Gastrocnemius medialis (tissue), 4 donors: ENCODE measurements around the gene WSCD2.

Experiments used
- POLR2A ChIP-seq, 2 donors: fragments of 450-650 bp; IDR thresholded peaks; one replicate each; pipeline ENCODE4 v1.6.1; 2017; ENCODE audit warnings: antibody characterized with exemption in 2 of 2, mild to moderate bottlenecking in 2 of 2, moderate library complexity in 2 of 2
- TF ChIP-seq, protein P1 (sequence below), 5 experiments: fragments of 450-650 bp in 3 of 5; fragments of 200-600 bp in 2 of 5; sonication (generic) in 2 of 5; IDR thresholded peaks in 4 of 5; conservative IDR thresholded peaks in 1 of 5; 1 replicate in 4 of 5; 2 replicates in 1 of 5; pipeline ENCODE4 v1.5.1; 2016 to 2019; ENCODE audit warnings: antibody characterized with exemption in 5 of 5, mild to moderate bottlenecking in 3 of 5, moderate library complexity in 3 of 5

DNA sequence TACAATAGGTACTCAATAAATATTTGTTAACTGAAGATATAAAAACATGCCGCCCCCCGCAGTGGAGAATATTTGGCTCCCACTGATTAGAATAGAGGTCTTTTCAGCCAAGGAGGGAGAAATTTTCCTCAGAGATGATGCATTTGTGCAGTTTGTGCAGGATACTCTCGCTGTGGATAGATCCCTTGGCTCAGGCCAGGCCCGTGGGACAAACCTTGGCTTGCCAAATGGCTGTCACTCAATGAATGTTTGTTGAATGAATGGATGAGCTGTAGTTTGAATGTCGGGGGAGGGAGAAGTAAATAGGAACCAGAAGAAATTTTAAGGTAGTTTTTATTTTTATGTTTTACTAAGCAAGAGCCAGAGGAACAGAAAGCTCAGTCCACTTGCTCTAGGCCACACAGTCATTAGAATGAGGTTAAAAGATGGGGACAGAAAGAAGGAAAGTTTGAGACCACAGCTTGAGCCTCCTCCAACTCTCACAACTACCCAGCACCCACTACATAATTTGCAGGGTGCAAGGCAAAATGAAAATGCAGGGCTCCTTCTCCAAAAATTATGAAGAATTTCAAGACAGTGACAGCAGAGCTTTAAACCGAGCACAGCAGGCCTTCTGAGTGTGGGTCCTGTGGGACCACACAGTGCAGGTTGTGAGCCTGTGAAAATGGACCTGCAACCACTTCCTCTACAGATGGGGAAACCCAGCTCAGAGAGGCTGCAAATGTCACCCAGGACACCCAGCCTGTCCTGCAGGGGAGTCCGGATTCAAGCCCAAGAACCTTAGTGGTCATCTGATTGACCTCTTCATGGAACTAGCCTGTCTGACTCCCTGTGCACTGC is 51.4 kb downstream of the WSCD2 start:
- TF ChIP-seq, protein P1, sequence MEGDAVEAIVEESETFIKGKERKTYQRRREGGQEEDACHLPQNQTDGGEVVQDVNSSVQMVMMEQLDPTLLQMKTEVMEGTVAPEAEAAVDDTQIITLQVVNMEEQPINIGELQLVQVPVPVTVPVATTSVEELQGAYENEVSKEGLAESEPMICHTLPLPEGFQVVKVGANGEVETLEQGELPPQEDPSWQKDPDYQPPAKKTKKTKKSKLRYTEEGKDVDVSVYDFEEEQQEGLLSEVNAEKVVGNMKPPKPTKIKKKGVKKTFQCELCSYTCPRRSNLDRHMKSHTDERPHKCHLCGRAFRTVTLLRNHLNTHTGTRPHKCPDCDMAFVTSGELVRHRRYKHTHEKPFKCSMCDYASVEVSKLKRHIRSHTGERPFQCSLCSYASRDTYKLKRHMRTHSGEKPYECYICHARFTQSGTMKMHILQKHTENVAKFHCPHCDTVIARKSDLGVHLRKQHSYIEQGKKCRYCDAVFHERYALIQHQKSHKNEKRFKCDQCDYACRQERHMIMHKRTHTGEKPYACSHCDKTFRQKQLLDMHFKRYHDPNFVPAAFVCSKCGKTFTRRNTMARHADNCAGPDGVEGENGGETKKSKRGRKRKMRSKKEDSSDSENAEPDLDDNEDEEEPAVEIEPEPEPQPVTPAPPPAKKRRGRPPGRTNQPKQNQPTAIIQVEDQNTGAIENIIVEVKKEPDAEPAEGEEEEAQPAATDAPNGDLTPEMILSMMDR (IDR thresholded peaks at IDR 0.05 in 4 of 5, conservative IDR thresholded peaks at IDR 0.05 in 1 of 5), result no peak
- no peak for TF ChIP-seq POLR2A (IDR thresholded peaks at IDR 0.05)
